T-helper 22 cell (primary cell): ENCODE results near the gene ELP2.
"Not testable (repeated sequence)": the region's sequence is repeated elsewhere in the genome, so short reads cannot be mapped to it uniquely, and the experiment has no call there.

ENCODE experiments used
- DNase-seq: peaks from one replicate; pipeline ENCODE4 v3.0.0-alpha.2; 2020; ENCODE audit warnings: low read depth

ELP2 gene

DNA sequence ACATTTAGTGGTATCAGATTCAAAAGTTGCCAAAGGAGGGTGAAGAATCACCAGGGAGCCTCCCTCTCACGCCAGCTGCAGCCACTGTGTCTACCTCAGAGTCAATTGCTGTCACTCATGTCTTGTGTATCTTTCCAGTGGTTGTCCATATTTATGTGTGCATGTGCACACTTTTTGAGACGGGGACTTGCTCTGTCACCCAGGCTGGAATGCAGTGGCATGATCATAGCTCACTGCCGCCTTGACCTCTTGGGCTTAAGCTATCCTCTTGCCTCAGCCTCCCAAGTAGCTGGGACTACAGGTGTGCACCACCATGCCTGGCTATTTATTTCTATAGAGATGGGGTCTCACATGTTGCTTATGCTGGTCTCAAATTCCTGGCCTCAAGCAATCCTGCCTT is 61.6 kb downstream of the ELP2 start:
- DNase-seq: no peak

DNA sequence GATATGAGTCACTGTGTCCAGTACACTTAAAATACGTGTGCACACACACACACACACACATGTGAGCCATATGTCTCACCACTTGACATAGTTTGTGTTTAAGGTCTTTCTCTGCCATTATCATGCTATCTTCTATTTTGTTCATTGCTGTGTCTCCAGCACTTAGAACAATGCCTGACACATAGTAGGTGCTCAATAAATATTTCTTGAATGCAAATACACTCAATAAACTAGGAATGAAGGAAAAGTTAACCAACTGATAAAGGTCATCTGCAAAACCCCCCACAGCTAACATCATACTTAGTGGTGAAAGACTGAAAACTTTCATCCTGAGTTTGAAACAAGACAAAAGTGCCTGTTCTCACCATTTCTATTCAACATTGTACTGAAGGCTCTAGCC is 62.0 kb downstream of the ELP2 start:
- no peak for DNase-seq

DNA sequence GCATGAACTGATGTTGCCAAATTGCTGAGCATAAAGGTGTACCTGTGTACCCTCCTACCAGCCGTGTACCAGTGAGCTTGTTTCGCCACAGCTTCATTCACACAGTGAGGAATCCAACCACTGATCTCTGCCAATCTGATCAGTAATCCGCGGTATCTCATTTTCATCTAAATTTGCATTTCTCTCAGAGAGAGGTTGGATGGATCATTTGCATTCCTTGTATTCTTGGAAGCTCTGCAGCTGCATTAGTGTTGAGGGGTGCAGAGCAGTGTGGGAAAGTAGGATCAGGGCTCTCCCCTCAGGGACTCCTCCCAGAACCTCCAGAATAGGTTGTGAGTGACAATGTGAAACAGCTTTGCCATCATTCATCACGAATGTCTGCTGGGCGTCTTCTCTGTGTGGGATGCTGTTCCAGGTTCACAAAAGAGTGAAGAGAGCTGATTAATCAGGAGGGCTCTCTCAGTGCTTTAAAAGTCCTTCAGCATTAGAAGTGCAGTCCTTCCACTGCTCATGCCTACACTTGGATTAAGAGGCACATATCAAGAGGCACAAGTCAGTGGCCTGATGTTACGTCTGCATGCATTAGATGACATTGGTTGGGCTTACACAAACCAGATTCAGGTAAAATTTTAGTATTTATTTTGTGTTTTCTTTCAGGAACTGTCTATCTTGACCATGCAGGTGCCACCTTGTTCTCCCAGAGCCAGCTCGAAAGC is 65.1 kb downstream of the ELP2 start:
- DNase-seq: no peak

DNA sequence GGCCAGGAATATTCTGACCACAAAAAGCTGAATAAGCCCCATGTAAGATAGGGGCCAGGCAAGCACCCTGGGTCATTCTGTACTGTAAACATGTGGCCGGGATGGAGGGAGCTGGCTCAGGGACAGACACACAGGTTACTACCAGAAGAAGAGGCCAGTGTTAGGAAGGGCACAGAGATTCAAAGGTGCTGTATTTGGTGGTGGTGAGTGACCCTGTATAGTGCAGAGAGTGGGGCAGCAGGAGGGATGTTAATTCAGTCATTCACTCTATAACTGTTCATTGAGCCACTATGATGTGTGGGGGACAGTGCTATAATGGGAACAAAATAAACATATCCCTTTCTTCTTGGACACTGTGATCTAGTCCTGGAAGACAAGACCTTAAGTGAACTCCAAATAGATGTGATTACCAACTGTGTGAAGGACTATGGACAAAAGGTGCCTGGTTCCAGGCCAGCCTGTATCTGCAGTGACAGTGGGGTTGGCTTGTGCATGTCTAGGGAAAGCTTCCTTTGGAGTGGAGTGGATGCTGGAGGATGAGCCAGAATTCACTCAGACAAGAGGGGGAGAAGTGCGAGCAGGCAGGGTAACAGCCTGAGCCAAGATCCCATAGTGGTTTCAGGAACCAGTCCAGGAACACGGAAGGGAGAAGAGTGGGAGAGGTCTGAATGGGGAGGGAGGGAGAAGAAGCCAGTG is 65.9 kb downstream of the ELP2 start:
- no peak for DNase-seq

DNA sequence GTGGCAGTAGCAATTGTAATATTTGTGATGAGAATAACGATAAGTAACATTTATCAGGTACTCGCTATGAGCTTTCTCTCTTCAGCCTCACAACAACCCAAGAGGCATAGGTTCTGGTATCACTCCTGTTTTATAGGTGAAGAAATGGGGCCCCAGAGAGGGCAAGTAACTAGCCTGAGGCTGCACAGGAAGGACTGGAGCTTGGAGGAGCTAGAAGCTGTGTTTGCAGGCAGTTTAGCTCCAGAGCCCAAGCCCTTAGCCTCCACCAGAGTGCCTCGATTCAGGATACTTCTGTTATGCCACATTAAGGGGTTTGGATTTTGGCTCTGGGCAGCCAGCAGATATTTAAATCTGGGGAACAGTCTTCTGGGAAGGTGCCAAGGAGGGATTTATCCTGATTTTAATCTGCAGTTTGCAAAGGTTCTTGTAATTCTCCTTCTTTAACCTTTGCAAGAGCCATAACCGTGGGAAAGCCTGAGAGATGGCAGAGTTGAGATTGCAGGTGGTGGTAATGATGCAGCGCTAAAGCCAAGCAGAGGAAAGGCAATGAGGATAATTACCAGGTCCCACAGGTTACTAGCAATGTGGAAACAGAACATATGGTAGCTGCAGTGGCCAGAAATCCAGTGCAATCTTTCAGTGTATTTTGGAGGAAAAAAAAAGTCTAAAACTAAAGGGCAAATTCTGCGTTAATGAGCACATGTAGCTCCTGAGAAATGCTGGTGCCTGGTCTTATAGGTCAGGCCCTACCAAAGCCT is 66.7 kb downstream of the ELP2 start:
- no peak for DNase-seq

DNA sequence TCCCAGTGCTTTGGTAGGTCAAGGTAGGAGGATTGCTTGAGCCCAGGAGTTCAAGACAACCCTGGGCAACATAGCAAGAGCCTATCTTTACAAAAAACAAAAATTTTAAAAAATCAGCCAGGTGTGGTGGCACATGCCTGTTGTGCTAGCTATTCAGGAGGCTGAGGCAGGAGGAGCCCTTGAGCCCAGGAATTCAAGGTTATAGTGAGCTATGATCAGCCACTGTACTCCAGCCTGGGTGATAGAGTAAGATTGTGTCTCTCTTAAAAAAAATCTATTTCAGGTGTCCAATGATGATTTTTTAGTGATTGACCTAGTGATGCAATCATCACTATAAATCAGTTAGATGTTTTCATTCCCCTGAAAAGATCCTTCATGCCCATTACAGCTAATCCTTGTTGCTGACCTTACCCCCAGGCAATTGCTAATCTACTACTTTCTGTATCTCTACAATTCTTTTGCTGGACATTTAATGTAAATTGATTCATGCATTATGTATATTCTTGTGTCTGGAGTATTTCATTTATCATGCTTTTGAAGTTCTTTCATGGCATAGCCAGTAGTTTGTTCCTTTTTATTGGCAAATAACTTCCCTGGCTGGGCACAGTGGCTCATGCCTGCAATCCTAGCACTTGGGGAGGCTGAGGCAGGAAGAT is 67.9 kb downstream of the ELP2 start:
- DNase-seq: no peak

DNA sequence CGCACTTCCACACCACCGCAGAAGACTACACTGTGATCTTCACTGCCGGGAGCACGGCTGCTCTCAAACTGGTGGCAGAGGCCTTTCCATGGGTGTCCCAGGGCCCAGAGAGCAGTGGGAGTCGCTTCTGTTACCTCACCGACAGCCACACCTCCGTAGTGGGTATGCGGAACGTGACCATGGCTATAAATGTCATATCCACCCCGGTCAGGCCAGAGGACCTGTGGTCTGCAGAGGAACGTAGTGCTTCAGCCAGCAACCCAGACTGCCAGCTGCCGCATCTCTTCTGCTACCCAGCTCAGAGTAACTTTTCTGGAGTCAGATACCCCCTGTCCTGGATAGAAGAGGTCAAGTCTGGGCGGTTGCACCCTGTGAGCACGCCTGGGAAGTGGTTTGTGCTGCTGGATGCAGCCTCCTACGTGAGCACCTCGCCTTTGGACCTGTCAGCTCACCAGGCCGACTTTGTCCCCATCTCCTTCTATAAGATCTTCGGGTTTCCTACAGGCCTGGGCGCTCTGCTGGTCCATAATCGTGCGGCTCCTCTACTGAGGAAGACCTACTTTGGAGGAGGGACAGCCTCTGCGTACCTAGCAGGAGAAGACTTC is 70.1 kb downstream of the ELP2 start:
- no peak for DNase-seq

DNA sequence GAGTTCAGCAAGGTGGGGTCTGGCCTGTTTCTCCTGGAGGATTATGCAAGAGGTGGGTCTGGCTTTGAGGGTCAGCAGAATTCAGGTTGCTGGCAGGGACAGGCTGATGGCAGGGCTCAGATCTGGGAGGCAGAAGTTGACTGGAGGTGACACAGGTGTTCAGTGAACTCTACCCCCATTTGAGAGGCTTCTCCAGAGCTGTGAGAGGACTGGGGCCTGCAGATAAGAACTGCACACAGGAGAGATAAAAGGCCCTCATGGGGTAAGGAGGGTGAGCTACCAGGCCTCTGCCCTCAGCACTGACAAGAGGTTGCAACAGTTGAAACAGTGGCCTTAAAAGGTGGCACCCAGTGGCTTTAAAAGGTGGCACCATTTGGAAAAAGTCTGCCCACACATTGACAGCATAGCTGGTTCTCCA is 70.7 kb downstream of the ELP2 start:
- DNase-seq: no peak

DNA sequence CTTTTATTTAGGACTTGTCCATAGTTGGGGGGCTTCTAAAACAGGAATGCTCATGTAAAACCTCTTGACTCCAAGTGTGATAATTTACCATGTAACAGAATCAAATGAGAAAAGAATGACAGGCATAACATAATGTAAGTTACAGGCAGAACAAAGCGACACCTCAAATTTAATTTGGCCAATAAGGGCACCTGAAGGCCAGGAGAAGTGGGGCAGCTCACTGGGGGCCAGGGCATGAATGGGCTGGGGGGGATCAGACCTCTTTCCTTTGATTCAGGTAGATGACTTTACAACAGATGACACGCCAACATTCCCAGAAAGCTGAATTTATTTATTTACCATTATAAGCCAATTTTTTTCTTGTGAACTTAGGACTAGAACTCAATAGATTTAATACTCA is 72.1 kb downstream of the ELP2 start:
- no peak for DNase-seq

DNA sequence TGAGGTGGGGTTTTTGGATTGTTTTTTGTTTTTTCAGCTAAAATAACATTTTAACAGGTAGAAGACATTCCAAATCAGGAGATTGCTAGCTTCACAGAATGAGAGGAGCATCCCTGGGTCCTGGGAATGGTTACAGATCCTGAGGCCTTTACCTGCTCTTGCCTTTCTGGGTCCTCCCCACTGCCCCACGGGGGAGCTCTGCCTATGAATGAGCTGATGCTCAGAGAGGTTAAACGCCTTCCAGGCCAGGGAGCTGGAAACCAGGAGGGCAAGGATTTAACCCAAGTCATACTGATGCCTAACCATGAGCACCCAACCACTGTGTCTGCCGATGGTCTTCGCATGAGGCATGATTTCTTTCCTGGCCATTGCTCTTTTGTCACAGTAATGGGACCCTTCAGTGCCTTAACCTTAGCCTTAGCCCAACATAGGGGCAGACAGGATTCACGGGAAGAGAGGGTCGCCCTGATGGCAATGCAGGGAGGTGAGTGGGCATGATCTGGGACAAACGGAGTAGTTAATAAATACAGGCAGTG is 73.7 kb downstream of the ELP2 start:
- no peak for DNase-seq

DNA sequence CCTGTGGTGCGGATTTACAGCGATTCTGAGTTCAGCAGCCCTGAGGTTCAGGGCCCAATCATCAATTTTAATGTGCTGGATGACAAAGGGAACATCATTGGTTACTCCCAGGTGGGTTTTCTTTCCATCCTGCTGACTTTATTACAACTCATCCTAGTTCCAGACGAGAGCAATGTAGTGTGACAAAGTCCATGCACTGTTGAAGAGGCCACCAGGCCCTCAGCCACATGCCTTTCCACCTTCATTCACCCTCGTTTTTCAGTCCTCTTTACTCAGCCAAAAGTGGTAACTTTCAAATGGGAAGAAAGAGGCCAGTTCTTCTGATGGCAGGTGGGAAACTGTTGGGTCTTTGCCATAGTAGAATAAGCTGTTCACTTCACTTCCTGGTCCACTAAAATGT is 75.5 kb downstream of the ELP2 start:
- DNase-seq: no peak

DNA sequence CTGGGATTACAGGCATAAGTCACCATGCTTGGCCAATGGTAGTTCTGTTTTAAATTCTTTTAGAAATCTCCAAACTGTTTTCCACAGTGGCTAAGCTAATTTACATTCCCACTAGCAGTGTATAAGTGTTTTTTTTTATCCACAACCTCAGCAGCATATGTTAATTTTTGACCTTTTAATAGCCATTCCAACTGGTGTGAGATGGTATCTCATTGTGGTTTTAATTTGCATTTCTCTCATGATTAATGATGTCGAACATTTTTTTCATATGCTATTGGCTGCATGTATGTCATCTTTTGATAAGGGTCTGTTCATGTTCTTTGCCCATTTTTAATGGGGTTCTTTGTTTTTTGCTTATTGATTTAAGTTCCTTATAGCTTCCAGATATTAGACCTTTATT is 77.6 kb downstream of the ELP2 start:
- DNase-seq: no peak

DNA sequence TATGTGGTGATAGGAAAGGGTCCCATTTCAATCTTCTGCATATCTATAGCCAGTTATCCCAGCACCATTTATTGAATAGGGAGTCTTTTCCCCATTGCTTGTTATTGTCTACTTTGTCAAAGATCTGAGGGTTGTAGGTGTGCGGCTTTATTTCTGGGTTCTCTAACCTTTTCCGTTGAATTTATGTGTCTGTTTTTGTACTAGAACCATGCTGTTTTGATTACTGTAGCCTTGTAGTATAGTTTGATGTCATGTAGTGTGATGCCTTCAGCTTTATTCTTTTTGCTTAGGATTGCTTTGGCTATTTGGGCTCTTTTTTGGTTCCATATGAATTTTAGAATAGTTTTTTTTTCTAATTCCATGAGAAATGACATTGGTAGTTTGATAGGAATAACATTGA is 78.3 kb downstream of the ELP2 start:
- DNase-seq: not testable (repeated sequence)

DNA sequence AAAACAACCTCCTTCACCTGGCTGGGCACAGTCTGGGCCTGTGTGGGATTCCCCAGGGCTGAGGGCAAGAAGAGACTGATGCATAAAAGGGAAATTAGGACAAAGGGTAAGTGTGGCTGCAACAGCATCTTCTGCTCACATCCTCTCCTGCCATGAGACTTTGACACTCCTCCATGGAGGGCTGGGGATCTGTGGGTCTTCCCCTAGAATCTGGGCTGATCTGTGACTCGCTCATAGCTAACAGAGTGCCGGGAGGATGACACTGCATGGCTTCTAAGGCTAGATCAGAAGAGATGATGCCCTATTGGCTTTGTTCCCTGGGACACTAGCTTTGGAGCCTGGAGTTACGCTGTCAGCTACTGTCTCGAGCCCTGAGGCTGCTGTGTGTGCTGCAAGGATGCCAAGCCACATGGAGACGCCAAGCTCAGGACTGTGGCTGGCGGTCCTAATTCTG is 81.9 kb downstream of the ELP2 start:
- no peak for DNase-seq

DNA sequence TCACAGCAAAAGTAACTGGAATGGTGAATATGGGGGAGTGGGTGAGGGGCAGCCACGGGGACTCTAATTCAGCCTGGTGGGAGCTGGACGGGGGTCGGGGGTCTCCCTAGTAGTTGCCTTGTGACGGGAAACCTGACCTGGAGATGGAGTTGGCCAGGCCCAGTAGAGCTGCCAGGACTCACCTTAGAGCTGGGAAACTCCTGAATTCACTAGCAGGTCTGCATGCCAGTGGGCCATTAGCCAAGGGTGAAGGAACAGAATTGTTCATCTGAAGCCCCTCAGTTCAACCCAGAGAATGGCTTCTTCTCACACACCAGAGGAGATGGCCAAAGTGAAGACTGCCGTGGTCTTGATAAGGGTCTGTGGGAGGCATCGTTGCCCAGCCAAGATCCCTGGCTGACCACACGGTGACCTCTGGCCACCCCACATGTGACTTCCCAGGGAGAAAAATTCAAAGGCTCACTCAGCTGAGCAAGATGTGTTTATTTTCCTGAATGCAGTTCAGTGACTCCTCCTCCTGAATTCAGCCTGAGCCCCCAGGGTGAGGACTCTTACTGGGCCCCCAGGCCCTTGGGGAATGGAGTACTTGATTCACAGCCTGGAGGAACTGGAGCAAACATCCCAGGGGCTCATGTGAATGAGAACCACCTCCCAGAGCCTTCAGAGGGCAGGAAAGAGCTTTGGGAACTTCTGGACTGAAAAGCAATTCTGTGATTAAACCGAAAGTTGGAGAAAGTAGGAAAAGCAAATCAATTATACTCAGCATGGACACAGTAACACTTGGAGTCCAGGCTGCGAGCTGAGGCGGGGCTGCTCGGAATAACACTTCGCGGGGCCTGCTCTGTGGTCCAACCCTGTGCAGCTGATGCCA is 82.8 kb downstream of the ELP2 start:
- DNase-seq: no peak

DNA sequence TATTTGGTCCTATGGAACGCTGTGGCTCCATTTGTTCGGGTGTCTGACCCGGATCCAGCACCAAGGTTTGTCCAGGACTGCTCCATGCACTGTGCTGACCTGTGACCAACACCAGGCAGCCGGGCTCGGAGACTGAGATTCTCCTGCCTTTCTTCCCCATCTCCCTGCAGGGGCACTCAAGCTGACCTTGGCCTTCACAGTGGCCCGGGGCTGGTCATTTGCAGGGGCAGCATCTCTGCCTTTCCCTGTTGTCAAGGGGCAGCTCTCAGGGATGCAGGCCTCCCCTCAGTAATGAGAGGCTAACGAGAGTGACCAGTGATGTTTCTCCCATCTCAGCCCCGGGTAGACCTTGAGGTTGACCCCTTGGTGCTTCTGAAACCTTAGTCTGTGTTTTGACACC is 85.1 kb downstream of the ELP2 start:
- no peak for DNase-seq

DNA sequence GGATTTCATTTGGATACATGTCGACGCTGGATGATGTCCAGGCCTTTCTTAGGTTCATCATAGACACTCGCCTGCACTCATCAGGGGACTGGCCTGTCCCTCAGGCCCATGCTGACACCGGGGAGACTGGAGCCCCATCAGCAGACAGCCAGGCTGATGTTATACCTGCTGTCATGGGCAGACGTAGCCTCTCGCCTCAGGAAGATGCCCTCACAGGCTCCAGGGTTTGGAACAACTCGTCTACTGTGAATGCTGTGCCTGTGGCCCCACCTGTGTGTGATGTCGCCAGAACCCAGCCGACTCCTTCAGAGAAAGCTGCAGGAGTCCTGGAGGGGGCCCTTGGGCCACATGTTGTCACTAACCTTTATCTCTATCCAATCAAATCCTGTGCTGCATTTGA is 85.9 kb downstream of the ELP2 start:
- DNase-seq: no peak

DNA sequence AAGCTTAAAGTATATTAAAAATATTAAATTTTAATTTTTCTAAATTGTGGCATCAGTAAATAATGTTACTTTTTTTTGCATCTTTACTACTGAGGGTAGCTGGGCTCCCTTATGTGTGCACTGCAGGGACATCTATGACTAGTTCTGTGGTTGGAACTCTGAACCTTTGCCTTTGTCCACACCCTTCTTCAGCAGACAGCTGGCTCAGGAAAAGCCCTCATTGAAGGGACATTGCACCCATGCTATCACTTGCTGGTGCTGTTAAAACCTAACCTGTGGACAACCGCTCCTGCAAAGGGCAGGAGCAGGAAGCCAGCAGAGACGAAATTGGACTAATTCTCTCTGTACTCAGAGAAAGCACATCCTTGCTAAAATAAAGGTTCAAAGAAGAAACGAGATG is 87.6 kb downstream of the ELP2 start:
- DNase-seq: no peak

DNA sequence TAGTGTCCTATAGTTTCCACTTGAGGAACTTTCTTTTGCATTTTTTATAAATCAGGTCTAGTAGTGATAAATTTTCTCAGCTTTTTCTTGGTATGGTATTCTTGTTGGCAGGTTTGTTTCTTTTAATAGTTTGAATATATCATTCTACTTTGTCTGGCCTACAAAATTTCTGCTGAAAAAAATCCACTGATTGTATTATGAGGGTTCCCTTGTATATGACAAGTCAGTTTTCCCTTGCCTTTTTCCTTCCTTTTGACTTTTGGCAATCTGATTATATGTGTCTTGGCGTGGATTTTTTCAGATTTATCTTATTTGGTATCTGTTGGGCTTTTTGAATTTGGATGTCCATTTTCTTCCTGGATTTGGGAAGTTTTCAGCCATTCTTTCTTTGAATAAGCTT is 99.5 kb downstream of the ELP2 start:
- no peak for DNase-seq
